OCI-LY7 (cell line): ENCODE results near the gene UBE2N.

ENCODE experiments used
- CTCF ChIP-seq: fragments of 200-600 bp; sonication (generic); conservative IDR thresholded peaks from 2 replicates; pipeline ENCODE4 v1.5.1; 2014; ENCODE audit warnings: mild to moderate bottlenecking, antibody characterized with exemption, low read length, moderate library complexity, mixed read lengths
- EZH2phosphoT487 ChIP-seq: fragments of 200-600 bp; sonication (generic); IDR thresholded peaks from 2 replicates; pipeline ENCODE4 v1.6.1; 2018; ENCODE audit warnings: low read depth, borderline replicate concordance, mild to moderate bottlenecking, mixed run types, antibody characterized with exemption, low read length, moderate library complexity, mixed read lengths

GRCh38 chr12:93361151-93361919 is 80.4 kb downstream of the UBE2N start:
- TF ChIP-seq CTCF: no peak
- no peak for TF ChIP-seq EZH2phosphoT487
